GM12873 (cell line): ENCODE data around the gene KCNIP4.

Experiments
- CTCF ChIP-seq: IDR thresholded peaks from 2 replicates; pipeline ENCODE4 v1.5.1; 2012; ENCODE audit warnings: low read depth, mild to moderate bottlenecking, moderate library complexity, low read length, control low read depth; ENCODE audit not compliant: insufficient read depth; ENCODE audit errors: missing control alignments

Gene KCNIP4

DNA sequence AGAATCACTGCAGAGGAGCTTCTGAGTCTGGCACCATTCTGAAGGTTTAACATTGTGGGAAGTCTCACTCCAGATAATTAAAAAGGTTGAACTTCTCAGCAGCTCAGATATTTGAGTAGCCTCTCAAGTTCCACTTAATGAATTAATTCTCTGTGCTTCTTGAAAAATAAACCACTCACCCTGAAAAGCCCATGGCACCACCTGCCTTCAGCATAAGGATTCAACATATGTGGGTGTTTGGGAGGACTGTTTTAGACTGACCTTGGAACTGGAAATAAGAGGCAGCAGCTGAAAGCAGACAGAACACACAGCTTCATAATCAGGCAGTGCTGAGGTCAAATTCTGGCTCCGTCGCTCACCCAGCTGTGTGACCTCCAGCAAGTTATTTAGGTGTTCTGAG is 100.6 kb downstream of the KCNIP4 start:
- no peak for TF ChIP-seq CTCF

GRCh38 chr4:21845663-21846062 is 102.9 kb downstream of the KCNIP4 start:
- TF ChIP-seq CTCF = no peak

DNA sequence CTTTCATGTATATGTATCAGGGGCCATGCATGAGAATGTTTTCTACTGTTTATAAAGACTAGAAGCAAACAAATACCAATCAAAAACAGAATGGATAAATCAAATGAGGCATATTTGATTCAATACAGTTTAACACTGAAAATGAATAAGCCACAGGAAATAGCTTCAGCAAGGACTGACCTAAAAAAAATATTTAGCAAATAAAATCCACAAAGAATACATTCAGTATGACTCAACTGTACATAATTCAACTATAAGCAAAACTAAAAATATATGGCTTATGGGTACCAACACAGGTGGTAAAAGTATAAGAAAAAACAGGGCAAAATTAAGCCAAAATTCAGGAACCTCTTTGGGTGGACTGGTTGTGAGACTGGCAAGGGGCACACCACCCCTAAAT is 112.9 kb downstream of the KCNIP4 start:
- no peak for TF ChIP-seq CTCF

DNA sequence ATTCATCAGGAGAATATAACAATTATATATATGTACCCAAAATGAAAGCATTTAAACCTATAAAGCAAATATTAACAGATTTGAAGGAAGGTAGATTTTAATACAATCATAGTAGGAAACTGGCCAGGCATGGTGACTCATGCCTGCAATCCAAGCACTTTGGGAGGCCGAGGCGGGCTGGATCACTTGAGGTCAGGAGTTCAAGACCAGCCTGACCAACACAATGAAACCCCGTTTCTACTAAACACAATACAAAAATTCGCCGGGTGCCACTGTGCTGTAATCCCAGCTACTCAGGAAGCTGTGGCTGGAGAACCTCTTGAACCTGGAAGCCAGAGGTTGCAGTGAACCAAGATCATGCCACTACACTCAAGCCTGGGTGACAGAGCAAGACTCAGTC is 118.3 kb downstream of the KCNIP4 start:
- TF ChIP-seq CTCF = no peak

GRCh38 chr4:21827575-21827974 is 121.0 kb downstream of the KCNIP4 start:
- TF ChIP-seq CTCF = no peak

GRCh38 chr4:21826071-21826470 is 122.5 kb downstream of the KCNIP4 start:
- no peak for TF ChIP-seq CTCF

DNA sequence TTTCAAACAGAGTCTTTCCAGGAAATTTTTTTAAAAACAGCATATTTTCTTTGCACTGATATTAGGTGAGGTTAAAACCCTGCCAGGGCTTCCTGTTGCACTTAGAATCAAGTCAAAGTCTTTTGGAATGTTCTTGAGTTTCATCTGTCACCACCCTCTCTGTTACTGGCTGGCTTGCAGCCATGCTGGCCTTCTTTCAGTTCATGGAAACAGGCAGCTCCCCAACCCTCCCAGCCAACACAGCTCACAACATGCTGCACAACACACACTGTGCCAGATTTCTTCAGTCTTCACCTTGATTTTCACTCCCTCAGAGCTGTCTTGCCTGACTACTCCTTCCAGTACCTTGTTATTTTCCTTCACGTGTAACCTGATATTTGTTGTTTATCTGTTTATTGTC is 129.5 kb downstream of the KCNIP4 start:
- TF ChIP-seq CTCF = no peak
